Upper lobe of right lung (tissue), 1 donor: Measurements from ENCODE around the gene ARHGEF10L. TPM values are rescaled to one million over a fixed set of nuclear protein-coding genes. Genes with fewer than 3 reads are reported as not detected.

Source experiments
- ATAC-seq: fragments of 200-7000 bp; cut with Tn5 transposase; one replicate; pipeline ENCODE4 v1.9.1; 2020; ENCODE audit warnings: mild to moderate bottlenecking, moderate library complexity
- DNase-seq: peaks from one replicate; pipeline ENCODE4 v3.0.0-alpha.2; 2020
- H3K27ac ChIP-seq: fragments of 200-600 bp; one replicate; pipeline ENCODE4 v1.8.0; 2022
- H3K27me3 ChIP-seq: fragments of 200-600 bp; one replicate; pipeline ENCODE4 v1.8.0; 2022; ENCODE audit warnings: mild to moderate bottlenecking
- H3K36me3 ChIP-seq: fragments of 200-600 bp; one replicate; pipeline ENCODE4 v1.8.0; 2022
- H3K4me1 ChIP-seq: fragments of 200-600 bp; one replicate; pipeline ENCODE4 v1.8.0; 2022
- H3K4me3 ChIP-seq: fragments of 200-600 bp; one replicate; pipeline ENCODE4 v1.8.0; 2022; ENCODE audit warnings: mild to moderate bottlenecking
- H3K9me3 ChIP-seq: fragments of 200-600 bp; one replicate; pipeline ENCODE4 v1.8.0; 2022
- intact Hi-C: fragments of 100-400 bp; cut with DNase I; formaldehyde crosslinking; loops from one replicate; pipeline ENCODE4 v1.11.0; 2022
- total RNA-seq: library from RNA; stranded (reverse); fragmentation: NEBNext Ultra II Directional; extraction: Animal tissue kit (Norgen Biotek cat#: 25700); gene quantifications from one replicate; pipeline ENCODE4 v1.2.1, GENCODE V29; 2021
- TF ChIP-seq, protein P1 (sequence below): fragments of 200-600 bp; IDR thresholded peaks from one replicate; pipeline ENCODE4 v1.8.0; 2022; ENCODE audit warnings: antibody characterized with exemption
- donor health status: DM: no; HTN: yes; CAD: no; lungs with severe emphysema.

ARHGEF10L gene
- total RNA-seq, 1 donor from 2014 or later: 34.1 TPM

- H3K27me3 ChIP-seq: no peaks in the 10 kb centered on the region
- ATAC-seq: no peak
- TF ChIP-seq, protein P1, sequence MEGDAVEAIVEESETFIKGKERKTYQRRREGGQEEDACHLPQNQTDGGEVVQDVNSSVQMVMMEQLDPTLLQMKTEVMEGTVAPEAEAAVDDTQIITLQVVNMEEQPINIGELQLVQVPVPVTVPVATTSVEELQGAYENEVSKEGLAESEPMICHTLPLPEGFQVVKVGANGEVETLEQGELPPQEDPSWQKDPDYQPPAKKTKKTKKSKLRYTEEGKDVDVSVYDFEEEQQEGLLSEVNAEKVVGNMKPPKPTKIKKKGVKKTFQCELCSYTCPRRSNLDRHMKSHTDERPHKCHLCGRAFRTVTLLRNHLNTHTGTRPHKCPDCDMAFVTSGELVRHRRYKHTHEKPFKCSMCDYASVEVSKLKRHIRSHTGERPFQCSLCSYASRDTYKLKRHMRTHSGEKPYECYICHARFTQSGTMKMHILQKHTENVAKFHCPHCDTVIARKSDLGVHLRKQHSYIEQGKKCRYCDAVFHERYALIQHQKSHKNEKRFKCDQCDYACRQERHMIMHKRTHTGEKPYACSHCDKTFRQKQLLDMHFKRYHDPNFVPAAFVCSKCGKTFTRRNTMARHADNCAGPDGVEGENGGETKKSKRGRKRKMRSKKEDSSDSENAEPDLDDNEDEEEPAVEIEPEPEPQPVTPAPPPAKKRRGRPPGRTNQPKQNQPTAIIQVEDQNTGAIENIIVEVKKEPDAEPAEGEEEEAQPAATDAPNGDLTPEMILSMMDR: no peak
Measured at GRCh38 chr1:17680308-17680707, 140.8 kb downstream of the ARHGEF10L start.

DNA sequence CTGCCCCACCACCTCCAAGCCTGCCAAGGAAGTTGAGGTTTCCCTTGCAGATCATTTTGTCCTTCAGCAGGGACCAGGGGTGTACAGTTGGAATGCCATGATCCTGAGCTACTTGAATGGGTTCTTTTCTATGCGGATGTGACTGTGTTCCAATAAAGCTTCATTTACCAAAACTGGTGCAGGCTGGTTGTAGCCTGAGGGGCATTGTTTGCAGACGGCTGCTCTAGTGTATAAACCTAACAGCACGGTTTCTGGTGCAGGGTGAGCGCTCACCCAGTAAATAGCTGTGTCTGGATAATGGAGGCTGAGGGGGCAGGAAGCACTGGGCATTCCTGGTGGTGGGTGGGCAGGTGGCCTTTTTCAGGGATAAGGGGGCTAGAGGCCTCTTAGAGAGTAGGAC, 142.9 kb downstream of the ARHGEF10L start:
- Histone ChIP-seq H3K9me3 (no peaks in the 10 kb centered on the region), H3K4me3 (no peak overlapping the region), H3K27me3 (no peaks in the 10 kb centered on the region), H3K4me1 (no peaks in the 10 kb centered on the region), H3K27ac (no peak overlapping the region), H3K36me3 (peaks cover 5% of the 10 kb centered on the region)
- ATAC-seq (no peak), DNase-seq (no peak)
- TF ChIP-seq, protein P1: no peak
- intact Hi-C loops: no loop called here

More at GRCh38 chr1:17680308-17680707, 140.8 kb downstream of the ARHGEF10L start:
- no peaks in the 10 kb centered on the region for H3K9me3 ChIP-seq
- H3K4me3 ChIP-seq: no peak overlapping the region
- no peak for DNase-seq
- H3K36me3 ChIP-seq: peaks cover 5% of the 10 kb centered on the region
- intact Hi-C loops: no loop called here
- no peaks in the 10 kb centered on the region for H3K4me1 ChIP-seq
- no peak overlapping the region for H3K27ac ChIP-seq

DNA sequence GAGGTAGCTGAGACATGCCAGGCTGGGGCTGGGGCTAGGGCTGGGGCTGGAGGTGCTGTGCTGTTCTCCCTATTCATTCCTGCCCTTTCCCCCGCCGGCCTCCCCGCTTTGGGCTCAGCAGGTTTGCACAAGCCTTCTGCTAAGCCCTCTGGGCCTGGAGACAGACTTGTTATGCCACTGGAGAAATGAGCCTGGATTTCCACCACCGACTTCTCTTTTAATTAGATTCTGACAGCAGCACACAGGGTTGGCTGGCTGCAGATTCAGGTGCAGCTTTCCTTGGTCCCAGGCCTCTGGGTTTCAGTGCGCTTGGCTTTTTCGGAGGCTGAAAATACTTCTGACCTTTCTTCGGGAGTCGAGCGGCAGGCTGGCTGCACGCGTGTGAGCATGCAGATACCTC, 144.1 kb downstream of the ARHGEF10L start:
- Histone ChIP-seq H3K9me3 (no peaks in the 10 kb centered on the region), H3K4me1 (no peaks in the 10 kb centered on the region), H3K27ac (no peak overlapping the region), H3K36me3 (peaks cover 14% of the 10 kb centered on the region), H3K4me3 (no peak overlapping the region), H3K27me3 (no peaks in the 10 kb centered on the region)
- DNase-seq (no peak), ATAC-seq (no peak)
- intact Hi-C loops: no loop called here
- TF ChIP-seq, protein P1: no peak

DNA sequence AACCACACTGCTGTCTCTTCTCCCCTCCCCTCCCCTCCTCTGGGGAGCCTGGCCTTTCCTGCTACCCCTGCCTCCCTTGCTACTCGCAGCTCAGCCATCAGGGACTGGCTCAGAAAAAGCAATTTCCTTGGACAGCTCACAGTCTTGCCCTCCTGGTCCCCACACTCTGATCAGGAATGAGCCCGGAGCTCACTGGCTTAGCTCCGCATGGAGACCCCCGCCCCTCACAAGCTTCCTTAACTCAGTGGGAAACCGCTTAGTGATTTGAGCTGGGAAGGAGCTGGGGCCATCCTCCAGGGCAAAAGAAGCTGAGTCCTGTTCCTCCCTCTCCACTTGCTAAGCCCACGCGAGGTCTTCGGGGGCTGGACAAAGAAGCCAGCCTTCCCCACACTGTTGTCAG, 145.3 kb downstream of the ARHGEF10L start:
- no peaks in the 10 kb centered on the region for H3K27me3 ChIP-seq
- no peaks in the 10 kb centered on the region for H3K4me1 ChIP-seq
- ATAC-seq: no peak
- H3K27ac ChIP-seq: no peak overlapping the region
- no peak for DNase-seq
- TF ChIP-seq, protein P1: no peak
- H3K9me3 ChIP-seq: no peaks in the 10 kb centered on the region
- no peak overlapping the region for H3K4me3 ChIP-seq
- intact Hi-C loops: no loop called here
- peaks cover 20% of the 10 kb centered on the region for H3K36me3 ChIP-seq

DNA sequence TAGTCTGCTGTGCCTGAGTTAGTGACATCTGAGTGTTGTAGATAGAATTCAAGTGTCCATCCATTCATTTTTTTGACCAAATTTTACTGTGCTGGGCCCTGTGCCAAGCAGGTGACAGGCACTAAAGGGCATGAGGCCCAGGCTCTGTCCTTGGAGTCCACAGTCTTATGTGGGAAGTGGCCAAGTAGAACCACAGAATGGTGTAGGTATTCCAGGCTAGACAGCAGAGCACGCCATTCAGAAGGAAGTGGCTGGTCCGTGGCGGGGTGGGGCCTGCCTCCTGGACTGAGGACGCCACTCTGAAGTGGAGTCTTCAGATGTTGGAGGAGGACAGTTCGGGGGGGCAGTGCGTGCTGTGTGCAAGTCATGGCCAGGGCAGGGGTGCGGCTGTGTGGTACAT, 146.8 kb downstream of the ARHGEF10L start:
- H3K36me3 ChIP-seq: peaks cover 21% of the 10 kb centered on the region
- no peaks in the 10 kb centered on the region for H3K9me3 ChIP-seq
- DNase-seq (no peak), ATAC-seq (peak; percentile 14)
- no peak overlapping the region for H3K4me3 ChIP-seq
- no peaks in the 10 kb centered on the region for H3K4me1 ChIP-seq
- intact Hi-C loops: no loop called here
- TF ChIP-seq, protein P1: no peak
- no peak overlapping the region for H3K27ac ChIP-seq
- H3K27me3 ChIP-seq: no peaks in the 10 kb centered on the region

- no peak for DNase-seq
Measured at GRCh38 chr1:17687145-17687544, 147.6 kb downstream of the ARHGEF10L start.

More at GRCh38 chr1:17687145-17687544, 147.6 kb downstream of the ARHGEF10L start:
- Histone ChIP-seq H3K36me3 (peaks cover 21% of the 10 kb centered on the region), H3K4me3 (no peak overlapping the region), H3K9me3 (no peaks in the 10 kb centered on the region), H3K27ac (no peak overlapping the region), H3K27me3 (no peaks in the 10 kb centered on the region), H3K4me1 (no peaks in the 10 kb centered on the region)
- ATAC-seq: no peak
- intact Hi-C loops: no loop called here
- TF ChIP-seq, protein P1: no peak
